GM21515 (cell line): ENCODE data around the gene ANO4.
"Not testable (repeated sequence)": the region's sequence is repeated elsewhere in the genome, so short reads cannot be mapped to it uniquely, and the experiment has no call there.

Source experiments
- ATAC-seq: cut with Tn5 transposase; IDR thresholded peaks from one replicate; pipeline ENCODE4 v1.9.1; 2021; ENCODE audit not compliant: unreplicated experiment

ANO4 gene

GRCh38 chr12:100987552-100988521, 193.3 kb downstream of the ANO4 start:
- ATAC-seq = peak; percentile 96

- ATAC-seq = not testable (repeated sequence)
Observed at GRCh38 chr12:100989509-100989908, 194.9 kb downstream of the ANO4 start.

- no peak for ATAC-seq
Observed at GRCh38 chr12:100991102-100991501, 196.5 kb downstream of the ANO4 start.

GRCh38 chr12:100992194-100992593, 197.6 kb downstream of the ANO4 start:
- no peak for ATAC-seq

DNA sequence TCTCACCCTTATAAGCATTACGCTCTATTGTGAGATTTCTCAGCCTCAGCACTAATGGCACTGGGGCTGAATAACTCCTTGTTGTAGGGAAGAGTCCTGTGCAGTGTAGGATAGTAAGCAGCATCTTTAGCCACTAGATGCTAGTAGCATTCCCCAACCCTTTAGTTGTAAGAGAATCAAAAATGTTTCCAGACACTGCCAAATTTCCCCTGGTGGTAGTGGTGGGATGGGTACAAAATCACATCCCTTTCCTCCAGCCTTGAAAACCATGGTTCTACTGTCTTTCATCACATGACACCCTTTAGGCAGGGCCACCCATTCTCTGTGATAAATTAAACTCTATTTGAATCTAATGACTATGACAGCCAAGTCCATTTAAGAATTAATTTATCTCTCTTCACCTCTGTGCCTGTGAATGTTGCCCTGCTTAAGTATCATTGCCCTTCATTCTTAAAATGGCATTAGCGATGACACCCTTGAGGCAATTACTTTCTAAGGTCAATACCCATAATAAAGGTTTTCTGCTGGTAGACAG, 199.4 kb downstream of the ANO4 start:
- ATAC-seq = no peak

DNA sequence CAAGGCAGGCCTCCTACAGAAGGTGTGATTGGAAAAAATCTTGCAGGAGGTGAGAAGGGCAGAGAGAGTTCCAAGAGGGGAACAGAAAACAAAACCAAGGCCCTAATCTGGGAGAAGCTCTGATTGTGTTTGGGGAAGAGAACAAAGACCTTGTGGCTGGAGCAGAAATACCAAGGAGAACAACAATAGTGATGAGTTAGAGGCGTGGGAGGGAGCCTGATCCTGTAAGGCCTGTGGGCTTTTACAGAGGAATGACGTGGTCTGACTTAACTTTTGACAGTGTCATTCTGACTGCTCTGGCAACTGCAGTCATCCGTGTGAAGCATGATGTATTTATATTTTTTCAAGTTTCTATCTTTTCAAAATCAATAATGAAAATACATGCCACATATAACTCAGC, 200.6 kb downstream of the ANO4 start:
- ATAC-seq = peak; percentile 69

- peak; percentile 85 for ATAC-seq
Observed at GRCh38 chr12:100995771-100996170, 201.2 kb downstream of the ANO4 start.

DNA sequence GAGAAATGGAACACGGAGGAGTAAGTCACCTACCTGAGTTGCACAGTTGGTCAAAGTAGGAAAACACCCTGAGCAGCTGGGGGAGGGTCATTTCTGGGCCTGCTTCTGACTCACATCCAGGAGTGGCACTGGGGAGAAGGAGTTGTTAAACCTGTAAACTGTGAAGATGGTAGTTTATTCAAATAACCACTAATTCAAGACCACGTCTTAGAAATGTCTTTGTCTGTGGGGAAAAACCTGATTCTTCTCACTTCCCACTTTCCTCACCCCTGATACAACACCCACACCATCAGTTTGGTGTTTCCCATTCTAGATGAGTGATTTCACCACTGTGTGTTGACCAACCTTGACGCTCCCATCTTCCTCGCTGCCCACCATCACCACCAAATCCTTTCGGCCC, 207.1 kb downstream of the ANO4 start:
- peak; percentile 78 for ATAC-seq

- no peak for ATAC-seq
Observed at GRCh38 chr12:101002696-101003419, 208.3 kb downstream of the ANO4 start.

GRCh38 chr12:101004898-101005297, 210.3 kb downstream of the ANO4 start:
- ATAC-seq = no peak

DNA sequence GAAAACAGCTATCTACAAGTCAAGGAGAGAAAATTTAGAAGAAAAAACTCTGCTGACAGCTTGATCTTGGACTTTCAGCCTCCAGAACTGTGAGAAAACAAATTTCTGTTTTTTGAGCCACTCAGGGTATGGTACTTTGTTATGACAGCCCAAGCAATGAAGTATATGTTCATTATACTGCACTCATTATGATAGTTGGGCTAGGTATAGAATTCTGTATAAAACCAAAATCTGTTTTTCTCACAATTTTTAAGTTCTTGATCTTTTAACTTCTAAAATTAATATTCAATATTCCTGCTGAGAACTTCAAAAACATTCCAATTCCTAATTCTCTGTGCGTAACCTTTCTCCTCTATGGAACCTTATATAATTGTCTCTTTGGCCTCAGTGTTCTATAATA, 214.7 kb downstream of the ANO4 start:
- ATAC-seq = no peak

GRCh38 chr12:101010896-101011295, 216.3 kb downstream of the ANO4 start:
- no peak for ATAC-seq

DNA sequence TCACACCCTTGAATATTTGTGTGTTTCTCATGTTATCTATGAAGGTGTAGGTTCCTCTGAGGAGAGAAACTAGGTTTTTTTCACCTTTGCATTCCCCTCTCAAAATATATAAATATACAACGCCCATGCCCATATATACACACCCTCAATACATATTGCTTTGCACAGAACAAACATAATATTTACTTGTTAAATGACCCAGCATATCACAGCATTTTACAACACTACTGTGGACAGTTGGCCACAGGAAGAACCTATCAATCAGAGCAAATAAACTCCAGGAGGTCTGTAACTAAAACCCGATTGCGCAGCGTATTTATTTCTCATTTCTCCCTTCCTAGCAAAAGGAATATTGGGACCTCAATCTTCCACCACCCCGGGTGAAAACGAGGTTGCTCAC, 219.4 kb downstream of the ANO4 start:
- ATAC-seq = no peak

GRCh38 chr12:101015044-101015443, 220.5 kb downstream of the ANO4 start:
- ATAC-seq = no peak

- ATAC-seq = no peak
Observed at GRCh38 chr12:101018540-101018939, 224.0 kb downstream of the ANO4 start.

- ATAC-seq = no peak
Observed at GRCh38 chr12:101019201-101019600, 224.6 kb downstream of the ANO4 start.

- ATAC-seq = no peak
Observed at GRCh38 chr12:101019667-101020066, 225.1 kb downstream of the ANO4 start.

GRCh38 chr12:101021442-101021841, 226.9 kb downstream of the ANO4 start:
- ATAC-seq = no peak

GRCh38 chr12:101021911-101022388, 227.4 kb downstream of the ANO4 start:
- ATAC-seq = no peak

DNA sequence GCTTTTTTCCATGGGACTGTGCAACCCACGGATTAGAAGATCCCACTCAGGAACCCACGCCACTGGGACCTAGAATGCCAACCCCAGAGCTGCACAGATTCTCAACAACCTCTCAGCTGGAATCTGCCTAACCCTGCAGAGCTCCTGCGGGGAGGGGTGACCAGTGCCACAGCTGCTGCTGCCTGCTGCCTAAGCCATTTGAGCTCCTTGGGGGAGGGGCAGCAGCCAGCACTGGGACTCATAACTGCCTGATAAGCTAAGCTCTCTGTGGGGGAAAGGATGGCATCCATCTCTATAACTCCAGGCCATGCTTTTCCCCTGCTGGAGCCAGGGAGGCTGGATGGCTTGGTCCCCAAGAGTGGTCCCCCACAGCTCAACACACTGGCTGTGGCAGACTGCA, 232.6 kb downstream of the ANO4 start:
- ATAC-seq = no peak

- no peak for ATAC-seq
Observed at GRCh38 chr12:101027816-101028215, 233.2 kb downstream of the ANO4 start.
